Renal cortical epithelial cell (primary cell): ENCODE data around the gene HOXD8. TPM values are rescaled to one million over a fixed set of nuclear protein-coding genes. Genes with fewer than 3 reads are reported as not detected.

Experiments
- DNase-seq: peaks from one replicate; pipeline ENCODE4 v3.0.0-alpha.2; 2011; ENCODE audit warnings: low read depth
- total RNA-seq: library from RNA; depleted of rRNA; stranded (reverse); fragments of >200 nt; gene quantifications from 2 replicates; pipeline ENCODE4 v1.2.3, GENCODE V29; 2014

Gene HOXD8
- total RNA-seq, 1 donor from 2014 or later: 41.9 TPM

- no peak for DNase-seq
These were observed 17.1 kb downstream of the HOXD8 start for GRCh38 chr2:176146645-176147044.

GRCh38 chr2:176147210-176147799, 17.8 kb downstream of the HOXD8 start:
- DNase-seq: no peak

- DNase-seq: peak; percentile 72
These were observed 18.4 kb downstream of the HOXD8 start for GRCh38 chr2:176147800-176148496.

- DNase-seq: no peak
These were observed 19.4 kb downstream of the HOXD8 start for GRCh38 chr2:176148751-176149421.

- no peak for DNase-seq
These were observed 20.0 kb downstream of the HOXD8 start for GRCh38 chr2:176149481-176149938.

GRCh38 chr2:176149939-176150583, 20.6 kb downstream of the HOXD8 start:
- DNase-seq: no peak

GRCh38 chr2:176150584-176151441, 21.3 kb downstream of the HOXD8 start:
- no peak for DNase-seq

- peak; percentile 74 for DNase-seq
These were observed 22.2 kb downstream of the HOXD8 start, which contains the start of gene HOXD4 for GRCh38 chr2:176151442-176152287. TSS of gene HOXD4 (plus strand) at chr2:176151550. CDS start at chr2:176151634, 84 bp downstream.

GRCh38 chr2:176152350-176153181, 23.1 kb downstream of the HOXD8 start:
- DNase-seq: no peak

GRCh38 chr2:176154576-176155252, 25.2 kb downstream of the HOXD8 start:
- DNase-seq: no peak

- no peak for DNase-seq
These were observed 26.0 kb downstream of the HOXD8 start for GRCh38 chr2:176155356-176156044.

GRCh38 chr2:176156301-176156806, 26.8 kb downstream of the HOXD8 start:
- no peak for DNase-seq

- no peak for DNase-seq
These were observed 27.4 kb downstream of the HOXD8 start, which contains the start of gene HOXD3 for GRCh38 chr2:176156807-176157498. TSS of gene HOXD3 (plus strand) at chr2:176157307. CDS start at chr2:176169115, 11,808 bp downstream.

- DNase-seq: no peak
These were observed 28.1 kb downstream of the HOXD8 start for GRCh38 chr2:176157499-176158185.

- DNase-seq: no peak
These were observed 28.7 kb downstream of the HOXD8 start for GRCh38 chr2:176158186-176158591.

- no peak for DNase-seq
These were observed 29.6 kb downstream of the HOXD8 start for GRCh38 chr2:176158855-176159662.
